ENCODE results near the gene BEND5.

Gene BEND5, protein sequence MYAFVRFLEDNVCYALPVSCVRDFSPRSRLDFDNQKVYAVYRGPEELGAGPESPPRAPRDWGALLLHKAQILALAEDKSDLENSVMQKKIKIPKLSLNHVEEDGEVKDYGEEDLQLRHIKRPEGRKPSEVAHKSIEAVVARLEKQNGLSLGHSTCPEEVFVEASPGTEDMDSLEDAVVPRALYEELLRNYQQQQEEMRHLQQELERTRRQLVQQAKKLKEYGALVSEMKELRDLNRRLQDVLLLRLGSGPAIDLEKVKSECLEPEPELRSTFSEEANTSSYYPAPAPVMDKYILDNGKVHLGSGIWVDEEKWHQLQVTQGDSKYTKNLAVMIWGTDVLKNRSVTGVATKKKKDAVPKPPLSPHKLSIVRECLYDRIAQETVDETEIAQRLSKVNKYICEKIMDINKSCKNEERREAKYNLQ

DNA sequence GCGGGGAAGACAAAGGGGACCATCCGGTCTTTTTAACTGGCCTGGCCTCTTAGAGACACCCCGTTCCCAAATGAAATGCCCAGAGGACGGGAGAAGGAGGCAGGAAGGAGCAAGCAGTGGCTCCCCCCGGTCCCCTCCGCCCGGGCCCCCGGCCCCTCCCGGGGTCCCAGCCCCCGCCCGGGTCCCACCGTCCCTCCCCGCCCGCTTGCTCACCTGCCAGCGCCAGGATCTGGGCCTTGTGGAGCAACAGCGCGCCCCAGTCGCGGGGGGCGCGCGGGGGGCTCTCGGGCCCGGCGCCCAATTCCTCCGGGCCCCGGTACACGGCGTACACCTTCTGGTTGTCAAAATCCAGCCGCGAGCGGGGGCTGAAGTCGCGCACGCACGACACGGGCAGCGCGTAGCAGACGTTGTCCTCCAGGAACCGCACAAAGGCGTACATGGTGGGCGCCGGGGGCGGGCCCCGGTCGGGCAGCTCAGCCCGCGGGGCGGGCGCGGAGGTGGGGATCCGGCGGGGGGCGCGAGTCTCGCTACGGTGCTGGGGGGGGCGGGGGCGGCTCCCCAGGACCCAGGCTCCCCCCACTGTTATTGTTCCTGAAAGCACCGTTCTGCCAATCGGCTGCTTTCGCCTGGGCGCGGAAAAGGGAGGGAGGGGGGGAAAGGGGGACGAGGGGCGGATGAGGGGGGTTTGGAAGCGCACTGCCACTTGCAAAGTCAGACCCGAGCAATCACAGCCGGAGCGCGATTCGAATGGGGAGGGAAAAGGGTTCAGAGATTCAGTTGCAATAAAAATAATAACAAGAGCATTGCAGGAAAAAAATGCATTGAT, at the start of gene BEND5:
Gene BEND5 (minus strand): TSS at position 499 of the 826 bp plus-strand sequence. CDS start 60 bp downstream, at position 439.
- DNase-seq (ENCODE audit: low spot score), result no peak

DNA sequence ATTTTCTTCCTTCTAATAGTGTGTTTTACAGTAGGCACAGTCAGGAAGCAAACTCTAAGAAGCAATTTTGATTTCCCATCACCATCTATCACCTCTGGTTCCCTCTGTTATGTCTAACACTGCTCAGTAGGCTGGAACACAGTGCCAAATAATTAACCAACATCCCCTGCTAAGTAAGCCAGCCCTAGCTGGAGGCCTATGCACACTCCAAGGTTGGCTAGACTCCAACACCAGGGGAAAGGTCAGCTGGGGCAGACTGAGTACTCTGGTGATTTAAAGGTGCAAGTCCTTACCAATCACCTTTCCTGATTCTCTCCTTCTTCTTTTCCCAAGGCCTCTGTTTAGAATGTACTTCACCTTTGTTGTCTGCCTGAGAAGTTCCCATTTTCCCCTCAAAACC, 46.5 kb upstream of the BEND5 start:
- DNase-seq (ENCODE audit: low spot score), result no peak

DNA sequence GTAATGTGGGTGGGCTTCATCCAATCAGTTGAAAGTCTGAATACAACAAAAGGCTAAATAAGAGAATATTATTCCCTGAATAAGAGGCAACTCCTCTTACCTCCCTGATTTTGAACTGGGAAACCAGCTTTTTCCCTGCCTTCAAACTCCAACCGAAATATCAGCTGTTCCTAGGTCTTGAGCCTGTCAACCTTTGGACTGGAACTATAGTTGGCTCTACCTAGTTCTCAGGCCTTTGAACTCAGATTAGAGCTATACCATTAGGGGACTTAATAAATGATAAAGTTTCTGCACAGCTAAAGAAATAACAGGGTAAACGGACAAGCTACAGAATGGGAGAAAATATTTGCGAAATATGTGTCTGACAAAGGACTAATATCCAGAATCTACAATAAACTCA, 43.8 kb upstream of the BEND5 start:
- no peak for DNase-seq (ENCODE audit: low spot score)

DNA sequence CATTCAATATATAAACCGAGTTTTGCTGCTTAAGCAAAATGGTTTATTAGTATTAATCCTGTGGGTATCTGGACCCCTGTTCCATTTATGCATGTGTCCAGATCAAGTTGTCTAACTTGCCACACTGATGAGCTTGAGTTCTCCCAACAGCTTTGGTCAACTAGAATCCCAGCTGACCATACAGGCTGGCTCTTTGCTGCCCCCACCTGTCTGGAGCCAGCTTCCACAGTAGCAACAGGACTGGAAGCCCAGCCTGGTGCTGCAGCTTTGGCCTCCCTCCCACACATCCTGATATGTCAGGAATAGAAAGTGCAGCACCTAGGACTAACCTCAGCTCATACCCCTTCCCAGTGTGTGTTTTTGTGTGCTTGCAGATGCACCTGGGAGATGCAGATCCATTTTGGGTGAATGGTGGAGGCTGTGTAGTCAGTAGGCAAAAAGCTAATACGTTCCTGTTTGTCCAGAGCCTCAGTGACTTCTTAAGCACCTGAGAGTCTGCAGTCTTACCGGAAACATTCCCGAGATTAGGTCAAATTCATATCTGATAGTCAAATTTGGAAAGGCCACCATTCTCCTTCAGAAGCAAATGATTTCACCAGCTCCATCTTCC, 40.9 kb upstream of the BEND5 start:
- DNase-seq (ENCODE audit: low spot score), result no peak

DNA sequence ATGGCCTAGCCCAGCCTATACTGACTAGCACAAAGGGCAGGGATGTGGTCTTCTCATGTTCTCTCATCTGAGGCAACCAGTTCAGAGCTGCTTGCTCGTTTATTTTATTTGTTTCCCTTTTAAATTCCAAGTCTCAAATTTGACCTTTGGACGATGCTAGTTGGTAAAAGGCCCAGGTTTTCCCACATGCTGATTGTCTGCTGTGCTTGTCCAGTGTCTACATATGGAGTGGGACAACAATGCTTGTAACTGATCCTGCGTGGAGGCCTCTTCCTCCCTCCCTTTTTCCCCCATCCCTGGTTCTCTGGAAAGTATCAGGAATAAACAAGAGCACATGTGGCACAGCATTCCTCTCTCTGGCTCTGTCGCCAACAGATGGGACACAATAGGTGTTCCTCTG, 34.0 kb upstream of the BEND5 start:
- DNase-seq (ENCODE audit: low spot score), result no peak

DNA sequence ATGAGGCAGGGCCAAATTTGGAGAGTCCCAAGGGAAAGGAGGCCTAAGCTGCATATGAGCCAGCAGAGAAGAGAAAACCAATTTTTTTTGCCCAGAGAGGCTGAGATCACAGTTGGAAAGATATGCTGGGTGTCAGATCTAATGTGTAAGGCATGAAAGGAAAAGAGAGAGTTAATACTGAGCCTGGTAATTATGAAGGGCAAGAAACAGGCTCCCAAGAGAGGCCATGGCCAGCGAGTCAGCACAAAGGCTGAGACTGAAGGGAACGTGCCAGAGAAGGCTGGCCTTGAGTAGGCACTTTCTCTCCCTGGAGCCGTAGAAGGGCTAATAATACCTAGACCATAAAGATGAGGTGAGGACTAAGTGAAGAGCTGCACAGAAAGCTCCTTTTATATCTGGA, 31.8 kb upstream of the BEND5 start:
- DNase-seq (ENCODE audit: low spot score), result no peak

DNA sequence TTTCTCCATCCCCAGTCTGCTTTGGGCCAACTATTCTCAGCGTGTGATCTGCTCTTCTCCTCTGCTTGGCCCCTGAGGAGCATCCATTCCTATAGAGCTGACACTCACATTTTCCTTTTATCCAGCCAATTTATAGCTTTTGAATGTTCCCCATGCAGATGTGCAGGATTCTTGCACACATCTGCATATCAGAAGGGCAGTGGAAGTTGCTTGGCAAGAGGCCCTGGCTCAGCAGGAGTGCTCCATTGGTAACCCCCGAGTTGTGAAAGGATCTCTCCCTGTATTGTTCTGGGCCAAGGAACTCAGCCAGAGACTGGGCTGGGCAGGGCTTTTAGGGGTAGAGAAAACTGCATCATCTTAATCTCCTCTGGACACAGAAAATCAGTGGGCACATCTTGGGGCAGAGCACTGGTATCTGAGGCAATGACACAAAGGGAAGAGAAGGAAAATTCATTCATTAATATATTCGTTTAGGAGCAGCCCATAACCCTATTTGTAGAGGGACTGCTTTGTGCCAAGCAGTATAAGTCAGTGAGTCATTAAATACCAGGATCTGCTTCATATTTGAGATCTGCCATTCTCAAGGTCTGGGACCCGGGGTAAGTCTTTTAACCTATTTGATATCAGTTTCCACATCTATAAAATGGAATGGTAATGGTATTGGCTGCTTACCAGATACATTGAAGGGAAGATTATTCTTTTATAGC, 31.0 kb upstream of the BEND5 start:
- no peak for DNase-seq (ENCODE audit: low spot score)

DNA sequence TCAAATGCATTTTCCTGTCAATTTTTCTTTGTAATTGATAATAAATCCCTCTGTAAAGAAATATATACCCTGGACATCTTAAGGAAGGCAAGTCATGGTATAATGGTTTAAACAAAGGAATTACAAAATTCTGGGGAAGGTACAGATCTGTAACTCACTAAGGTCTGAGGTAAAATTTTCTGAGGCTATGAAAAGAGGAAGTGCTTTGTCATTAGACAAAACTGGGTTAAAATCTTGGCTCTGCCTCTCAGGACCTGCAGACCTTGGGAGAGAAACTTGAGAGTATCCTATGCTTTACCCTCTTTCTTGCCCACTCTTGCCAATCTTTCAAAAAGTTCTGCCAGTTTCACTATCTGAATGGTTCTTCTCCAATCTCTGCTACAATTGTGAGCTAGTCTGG, 26.8 kb upstream of the BEND5 start:
- no peak for DNase-seq (ENCODE audit: low spot score)

DNA sequence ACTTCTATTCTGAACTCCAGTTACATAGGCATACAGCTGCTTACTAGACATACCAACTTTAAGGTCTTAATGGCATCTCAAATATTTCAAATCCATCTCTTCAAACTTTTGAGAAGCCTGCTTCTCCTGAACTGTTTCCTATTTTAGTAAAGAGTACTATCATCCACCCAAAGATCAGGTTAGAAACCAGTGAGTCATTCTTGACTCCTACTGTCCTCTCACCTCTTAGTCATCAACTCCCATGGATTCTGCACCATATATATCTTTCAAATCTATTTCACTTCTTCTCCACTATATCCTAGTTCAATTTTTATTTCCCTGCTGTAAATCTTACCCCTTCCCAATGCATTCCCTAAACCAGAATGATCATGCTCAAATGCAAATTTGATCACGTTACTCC, 18.1 kb upstream of the BEND5 start:
- DNase-seq (ENCODE audit: low spot score), result no peak

DNA sequence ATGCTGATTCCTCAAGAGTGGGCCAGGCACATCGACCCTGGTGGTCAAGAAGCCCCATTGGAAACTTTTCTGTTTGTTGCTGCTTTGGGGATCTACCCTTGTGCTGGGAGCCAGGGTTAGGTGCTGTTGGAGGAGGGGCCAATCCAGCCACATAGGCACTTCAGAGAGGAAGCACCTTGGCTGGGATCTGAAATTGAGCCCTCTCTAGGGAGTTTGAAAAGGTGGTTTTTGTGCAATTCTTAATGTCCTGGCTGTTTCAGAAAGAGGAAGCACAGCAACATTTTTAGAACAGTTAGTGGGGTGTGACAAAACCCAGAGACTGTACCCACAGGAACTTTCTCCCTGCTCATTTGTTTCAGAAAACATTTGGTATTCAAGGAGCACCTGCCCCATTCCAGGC, 17.2 kb upstream of the BEND5 start:
- no peak for DNase-seq (ENCODE audit: low spot score)

DNA sequence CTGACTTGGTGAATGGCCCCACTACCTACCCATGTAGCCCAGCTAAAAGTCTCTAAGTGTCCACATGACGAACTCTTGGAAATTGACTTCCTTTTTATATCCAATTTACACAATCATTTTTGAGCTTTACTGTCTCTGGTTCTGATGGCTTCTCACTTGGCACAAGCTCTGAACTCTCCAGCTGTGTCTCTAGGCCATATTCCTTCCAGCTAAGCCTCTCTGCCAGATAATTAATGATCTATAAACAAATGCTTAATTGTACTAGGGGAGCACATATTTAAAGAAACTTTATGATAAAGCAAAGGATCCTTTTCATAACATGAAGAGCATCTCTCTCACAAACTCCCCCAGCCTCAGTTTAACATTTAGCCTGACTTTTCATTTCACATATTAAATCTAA, 16.3 kb upstream of the BEND5 start:
- DNase-seq (ENCODE audit: low spot score), result no peak

DNA sequence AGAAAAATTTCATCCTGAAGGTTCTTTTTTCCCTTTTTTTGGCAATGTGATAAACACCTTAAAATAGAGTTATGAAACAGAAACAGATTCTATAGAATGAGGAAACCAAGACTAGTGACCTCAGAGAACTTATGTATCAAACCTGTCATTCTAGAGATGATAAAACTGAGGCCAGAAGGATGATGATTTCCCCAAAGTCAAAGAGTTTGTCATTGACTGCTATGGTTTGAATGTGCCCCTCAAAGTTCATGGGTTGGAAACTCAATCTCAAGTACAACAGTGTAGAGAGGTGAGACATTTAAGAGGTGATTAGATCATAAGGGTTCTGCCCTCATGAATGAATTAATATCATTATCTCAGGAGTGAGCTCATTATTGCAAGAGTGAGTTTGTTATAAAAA, 13.7 kb upstream of the BEND5 start:
- no peak for DNase-seq (ENCODE audit: low spot score)

DNA sequence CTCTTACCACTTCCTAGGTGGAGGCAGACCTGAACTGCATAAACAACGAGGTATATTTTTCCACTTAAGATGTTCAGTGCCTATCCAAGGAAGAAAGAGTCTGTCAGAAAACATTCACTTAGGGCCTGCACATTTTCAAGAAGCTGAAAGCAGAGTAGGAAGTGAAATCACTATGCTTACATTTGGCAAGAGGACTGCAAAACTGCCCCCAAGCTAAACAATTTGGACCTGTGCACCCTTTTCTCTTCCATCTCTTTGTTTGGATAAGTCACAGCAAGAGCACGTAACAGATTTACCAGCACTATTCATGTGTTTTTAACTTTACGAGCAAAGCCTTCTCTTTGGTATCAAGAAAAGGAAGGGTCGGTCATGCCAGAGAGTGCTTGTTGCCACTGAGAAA, 13.2 kb upstream of the BEND5 start:
- DNase-seq (ENCODE audit: low spot score), result no peak

DNA sequence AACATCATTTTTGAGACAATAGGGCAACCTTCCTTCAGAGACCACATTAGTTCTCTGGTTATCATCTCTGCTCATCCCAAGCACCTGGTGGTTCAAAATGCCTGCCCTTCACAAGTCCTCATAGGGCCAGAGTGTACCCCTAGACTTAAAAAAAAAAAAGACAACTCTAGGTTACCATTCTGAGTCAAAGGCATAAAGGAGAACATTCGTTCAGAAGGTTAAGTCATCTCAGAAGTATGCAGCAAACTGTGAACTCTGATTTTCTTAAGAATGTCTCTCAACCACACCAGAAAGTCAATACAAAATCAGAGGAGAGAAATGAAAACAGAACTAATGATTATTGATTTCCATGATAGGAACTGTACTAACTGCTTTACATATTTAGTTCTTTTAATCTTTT, 9.2 kb upstream of the BEND5 start:
- DNase-seq (ENCODE audit: low spot score), result no peak

DNA sequence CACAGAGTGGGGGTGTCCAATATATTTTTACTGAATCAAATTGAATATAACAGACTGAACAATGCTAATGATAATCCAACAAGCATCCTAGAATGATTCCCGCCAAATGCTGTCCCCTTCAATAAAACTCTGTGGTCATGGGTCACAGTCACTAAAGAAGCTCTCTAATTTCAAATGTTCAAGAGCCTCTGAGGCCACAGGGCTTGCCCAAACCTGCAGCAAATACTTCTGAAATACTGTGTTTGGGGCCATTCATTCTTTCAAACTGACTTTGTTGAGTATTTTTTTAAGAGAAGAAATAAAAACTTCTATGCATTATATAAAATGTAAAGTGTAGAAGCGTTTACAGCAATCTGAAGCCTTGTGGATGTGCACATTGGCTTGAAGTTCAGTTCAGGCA, 7.6 kb upstream of the BEND5 start:
- no peak for DNase-seq (ENCODE audit: low spot score)

DNA sequence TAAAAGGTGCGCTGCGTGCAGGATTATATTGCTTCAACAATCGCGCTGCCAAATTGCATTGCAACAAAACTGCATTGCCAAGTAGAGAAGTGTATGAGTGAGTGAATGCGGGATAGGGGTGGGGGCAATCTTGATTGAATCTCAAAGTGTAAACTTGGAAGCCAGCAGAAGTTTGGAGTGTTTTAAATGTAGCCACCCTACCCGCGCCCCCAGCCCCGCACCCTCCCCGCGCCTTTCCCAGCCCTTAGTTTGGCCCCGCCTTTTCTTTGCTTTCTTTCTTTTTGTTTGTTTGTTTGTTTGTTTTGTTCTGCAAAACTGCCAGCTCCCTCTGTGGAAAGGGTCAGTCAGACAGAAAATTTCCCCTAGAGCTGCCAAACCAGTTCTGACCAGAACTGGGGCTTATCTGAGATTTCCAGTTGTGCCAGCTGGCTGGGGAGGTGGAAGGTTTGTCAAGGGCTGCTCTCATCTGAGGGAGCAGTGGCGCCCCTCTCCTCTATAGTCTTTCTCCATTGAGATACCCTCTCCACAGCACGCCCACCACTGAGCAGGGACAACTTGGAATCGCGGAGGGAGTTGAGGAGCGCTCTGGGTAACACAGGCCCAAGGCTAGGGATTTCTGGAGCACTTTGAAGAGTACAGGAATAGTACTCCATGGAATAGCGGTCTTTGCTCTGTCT, 666 bp upstream of the BEND5 start:
- DNase-seq (ENCODE audit: low spot score), result no peak

DNA sequence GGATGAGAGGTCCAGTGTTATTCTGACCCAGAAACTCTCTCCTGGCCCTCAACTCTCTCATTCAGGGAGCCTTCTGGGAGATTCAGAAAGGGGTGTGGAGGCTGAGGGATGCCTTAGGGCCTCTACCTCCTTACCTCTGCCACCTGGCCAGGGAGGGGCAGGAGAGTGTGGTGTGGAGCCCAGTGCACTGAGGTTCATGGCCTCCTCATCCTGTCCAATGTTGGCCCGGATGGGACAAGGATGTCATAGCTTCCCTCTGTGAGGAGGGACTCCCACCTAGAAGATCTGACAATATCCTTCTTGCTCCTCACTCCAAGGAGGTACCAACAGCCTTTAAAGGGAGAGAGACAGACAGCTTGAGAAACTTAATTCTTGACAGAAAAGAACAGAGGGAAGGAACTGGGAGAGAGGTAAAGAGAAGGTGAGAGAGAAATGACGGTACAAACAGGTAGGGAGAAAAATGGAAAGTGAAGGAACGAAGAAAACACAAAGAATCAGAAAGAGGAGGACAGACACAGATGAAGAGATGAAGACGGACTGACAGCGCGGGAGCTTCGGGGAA, 779 bp downstream of the BEND5 start:
- no peak for DNase-seq (ENCODE audit: low spot score)

DNA sequence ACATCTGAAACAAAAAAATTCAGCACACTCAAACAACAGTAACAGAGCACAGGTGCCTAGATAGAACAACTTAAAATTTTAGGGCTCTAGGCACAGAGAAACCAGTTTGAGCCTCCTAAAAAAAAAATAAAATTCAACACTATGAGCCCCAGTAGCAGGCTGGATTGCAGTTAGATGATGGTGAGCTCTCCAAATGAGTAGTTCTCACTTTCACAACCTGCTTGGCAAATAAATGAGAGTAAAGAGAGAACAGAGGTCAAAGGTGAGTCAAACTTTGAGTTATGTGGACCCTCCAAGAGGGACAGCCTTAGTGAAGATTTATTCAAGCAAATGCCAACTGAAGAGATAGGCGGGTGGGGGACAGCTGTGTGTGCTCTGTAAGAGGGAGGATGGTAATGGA, 3.6 kb downstream of the BEND5 start:
- DNase-seq (ENCODE audit: low spot score), result no peak

DNA sequence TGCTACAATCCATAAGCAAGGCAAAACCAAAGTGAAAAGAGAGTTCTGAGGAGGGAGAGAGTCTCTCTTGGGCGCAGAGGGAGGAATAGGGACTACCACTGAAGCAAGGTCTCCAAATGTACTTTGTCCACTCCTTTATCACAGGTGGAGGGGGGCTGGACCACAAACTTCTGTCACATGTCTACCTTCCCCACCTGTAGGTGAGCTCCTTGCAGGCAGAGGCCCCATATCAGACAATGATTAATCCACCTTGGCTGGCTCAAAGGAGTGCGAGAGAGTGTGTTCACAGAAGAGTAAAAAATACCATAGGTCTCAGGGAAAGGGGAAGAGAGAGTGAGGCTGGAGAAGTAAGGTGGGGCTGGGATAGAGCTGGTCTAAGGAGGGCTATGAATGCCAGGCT, 4.5 kb downstream of the BEND5 start:
- no peak for DNase-seq (ENCODE audit: low spot score)

DNA sequence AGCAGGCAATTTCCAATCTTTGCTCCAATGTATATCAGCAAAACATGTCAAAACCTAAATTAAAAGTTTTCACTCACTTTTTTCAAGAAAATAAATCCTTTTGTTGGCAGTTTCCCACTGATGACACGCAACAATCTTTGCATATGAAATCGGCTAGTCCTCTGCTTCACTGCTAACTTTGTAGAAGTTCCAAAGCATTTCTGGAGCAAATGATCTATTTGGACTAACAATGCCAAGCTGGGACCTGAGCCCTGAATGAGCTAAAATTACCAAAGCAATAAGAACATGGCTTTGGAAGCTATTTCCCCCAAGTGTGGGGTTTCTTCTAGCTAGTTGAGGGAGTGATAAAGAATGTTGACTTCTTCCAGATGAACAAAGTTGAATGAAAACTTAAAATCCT, 5.1 kb downstream of the BEND5 start:
- DNase-seq (ENCODE audit: low spot score), result no peak

DNA sequence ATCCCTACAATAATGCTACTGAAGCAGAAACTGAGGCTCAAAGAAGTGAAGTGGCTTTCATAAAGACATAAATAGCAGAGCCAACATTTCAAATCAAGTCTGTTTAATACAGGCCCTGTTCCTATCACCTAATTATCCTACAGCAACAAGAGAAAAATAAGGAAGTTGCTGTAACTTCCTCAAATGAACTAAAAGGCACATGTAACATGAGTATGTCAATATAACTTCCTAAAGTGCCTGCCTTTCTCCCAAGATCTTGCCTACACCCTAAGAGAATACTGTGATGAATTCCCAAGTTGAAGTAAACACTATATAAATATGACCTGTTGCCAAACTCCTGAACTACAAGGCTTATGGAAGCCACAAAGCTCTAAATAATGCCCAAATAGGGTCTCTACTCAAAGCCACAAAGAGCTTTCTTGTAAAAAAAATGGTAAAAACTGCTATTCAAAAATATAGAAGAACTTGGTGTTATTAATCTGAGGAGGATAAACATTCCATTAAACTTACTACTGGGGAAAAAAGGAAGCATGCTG, 8.6 kb downstream of the BEND5 start:
- DNase-seq (ENCODE audit: low spot score), result no peak
